Right lung (tissue), 5 donors: ENCODE measurements around the gene CD96. TPM values are rescaled to one million over a fixed set of nuclear protein-coding genes. Genes with fewer than 3 reads are reported as not detected.
"Not testable (repeated sequence)": the region's sequence is repeated elsewhere in the genome, so short reads cannot be mapped to it uniquely, and the experiment has no call there.

Experiments used
- DNase-seq, 2 donors: peaks; one replicate each; pipeline ENCODE4 v3.0.0-alpha.2; 2013
- polyA plus RNA-seq, 5 donors: library from polyadenylated mRNA; unstranded; fragments of 120-200 nt; gene quantifications; one replicate each; pipeline versions ENCODE4 v1.2.1 to v1.2.3, GENCODE V29; 2013; ENCODE audit warnings: inconsistent platforms in 1 of 5, low replicate concordance in 1 of 5; ENCODE audit not compliant: insufficient read length in 5 of 5, insufficient read depth in 1 of 5

Gene CD96
- polyA plus RNA-seq, 5 donors: 0.76 to 1.6 (median 1.3) TPM

DNA sequence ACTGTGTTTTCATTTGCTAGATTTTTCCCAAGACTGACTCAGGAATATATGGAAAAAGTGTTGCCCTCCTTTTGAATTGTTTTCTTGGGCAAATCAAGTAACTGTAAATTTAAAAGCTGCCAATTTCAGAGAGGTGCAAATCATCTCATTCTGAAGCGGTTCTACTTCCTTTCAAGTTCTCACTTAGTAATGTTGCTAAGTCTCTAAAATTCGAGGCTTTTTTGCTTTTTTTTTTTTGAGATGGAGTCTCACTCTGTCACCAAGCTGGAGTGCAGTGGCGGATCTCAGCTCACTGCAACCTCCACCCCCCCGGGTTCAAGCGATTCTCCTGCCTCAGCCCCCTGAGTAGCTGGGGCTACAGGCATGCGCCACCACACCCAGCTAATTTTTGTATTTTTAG lies 130.5 kb downstream of the CD96 start:
- not testable (repeated sequence) for DNase-seq

- no peak for DNase-seq
These were observed 133.8 kb downstream of the CD96 start for GRCh38 chr3:111675846-111676210.

- no peak for DNase-seq
These were observed 134.4 kb downstream of the CD96 start for GRCh38 chr3:111676211-111677006.

- no peak for DNase-seq
These were observed 135.0 kb downstream of the CD96 start for GRCh38 chr3:111677007-111677392.

GRCh38 chr3:111681661-111682426 lies 139.8 kb downstream of the CD96 start:
- DNase-seq: no peak

DNA sequence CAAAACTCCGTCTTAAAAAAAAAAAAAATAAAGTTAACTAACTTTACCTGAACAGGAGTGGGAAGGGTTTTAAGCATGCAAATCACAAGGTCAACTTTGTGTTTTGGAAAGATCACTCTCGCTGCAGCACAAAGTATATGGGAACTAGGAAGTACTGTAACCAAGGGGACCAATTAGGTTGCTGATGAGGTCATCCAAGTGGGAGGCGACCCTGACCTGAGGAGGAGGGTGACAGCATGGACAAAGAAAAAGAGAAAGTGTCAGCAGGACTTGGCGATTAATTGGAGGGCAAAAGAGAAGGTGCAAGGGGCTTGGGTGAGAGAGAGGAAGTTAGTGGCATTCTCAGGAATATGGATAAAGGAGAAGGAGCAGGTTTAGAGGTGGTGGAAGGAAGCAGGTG lies 142.6 kb downstream of the CD96 start:
- no peak for DNase-seq

DNA sequence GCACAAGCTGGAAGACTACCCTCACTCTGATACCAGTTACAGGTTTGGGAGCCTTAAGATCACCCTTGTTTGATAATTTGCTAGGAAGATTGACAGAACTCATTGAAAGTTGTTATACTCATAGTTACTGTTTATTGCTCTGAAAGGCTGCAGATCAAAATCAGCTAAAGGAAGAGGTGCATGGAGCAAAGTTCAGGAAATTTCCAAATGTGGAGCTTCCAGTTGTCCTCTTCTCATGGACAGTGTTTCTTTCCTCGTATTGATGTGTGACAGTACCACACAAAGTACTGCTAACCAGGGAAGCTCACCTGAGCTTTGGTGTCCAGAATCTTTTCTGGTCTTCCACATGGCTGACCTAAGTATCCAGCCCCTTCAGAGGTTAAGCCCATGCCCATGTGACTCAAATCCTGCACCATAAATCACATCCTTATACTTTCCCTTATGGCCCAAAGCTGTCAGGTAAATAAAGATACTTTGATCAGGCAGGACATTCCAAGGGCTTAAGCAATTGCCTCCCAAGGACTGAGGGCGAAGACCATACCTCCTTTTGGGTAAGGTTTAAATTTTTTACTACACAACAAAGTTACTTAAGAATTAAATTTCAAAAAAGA lies 146.3 kb downstream of the CD96 start:
- no peak for DNase-seq

GRCh38 chr3:111690242-111690641 lies 148.2 kb downstream of the CD96 start:
- no peak for DNase-seq

DNA sequence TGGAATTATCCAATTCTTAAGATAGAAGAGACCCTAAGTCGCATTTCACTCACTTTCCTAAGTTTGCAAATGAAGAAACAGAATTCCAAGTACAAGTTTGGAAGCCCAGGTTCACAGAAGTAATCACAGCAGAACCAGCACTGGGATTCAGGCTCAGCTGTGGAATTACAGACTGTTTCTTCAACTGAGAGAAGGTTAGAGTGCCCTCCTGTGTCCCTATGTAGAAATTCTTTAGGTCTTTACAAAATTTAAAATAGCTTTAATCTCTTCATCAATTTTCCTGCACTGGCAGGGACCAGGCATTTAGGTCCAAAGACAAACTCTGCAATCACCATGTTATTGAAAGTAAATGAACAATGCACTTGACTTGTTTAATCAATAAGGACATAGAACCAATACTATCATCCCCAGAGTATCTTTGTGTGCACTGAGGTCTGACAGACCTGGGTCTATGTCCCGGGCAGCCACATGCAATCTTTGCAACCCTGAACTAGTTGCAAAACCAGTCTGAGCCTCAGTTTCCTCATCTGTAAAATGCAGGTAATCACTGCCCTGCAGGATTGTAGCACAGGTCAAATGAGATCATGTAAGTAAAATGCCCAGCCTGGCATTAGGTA lies 149.4 kb downstream of the CD96 start:
- no peak for DNase-seq

DNA sequence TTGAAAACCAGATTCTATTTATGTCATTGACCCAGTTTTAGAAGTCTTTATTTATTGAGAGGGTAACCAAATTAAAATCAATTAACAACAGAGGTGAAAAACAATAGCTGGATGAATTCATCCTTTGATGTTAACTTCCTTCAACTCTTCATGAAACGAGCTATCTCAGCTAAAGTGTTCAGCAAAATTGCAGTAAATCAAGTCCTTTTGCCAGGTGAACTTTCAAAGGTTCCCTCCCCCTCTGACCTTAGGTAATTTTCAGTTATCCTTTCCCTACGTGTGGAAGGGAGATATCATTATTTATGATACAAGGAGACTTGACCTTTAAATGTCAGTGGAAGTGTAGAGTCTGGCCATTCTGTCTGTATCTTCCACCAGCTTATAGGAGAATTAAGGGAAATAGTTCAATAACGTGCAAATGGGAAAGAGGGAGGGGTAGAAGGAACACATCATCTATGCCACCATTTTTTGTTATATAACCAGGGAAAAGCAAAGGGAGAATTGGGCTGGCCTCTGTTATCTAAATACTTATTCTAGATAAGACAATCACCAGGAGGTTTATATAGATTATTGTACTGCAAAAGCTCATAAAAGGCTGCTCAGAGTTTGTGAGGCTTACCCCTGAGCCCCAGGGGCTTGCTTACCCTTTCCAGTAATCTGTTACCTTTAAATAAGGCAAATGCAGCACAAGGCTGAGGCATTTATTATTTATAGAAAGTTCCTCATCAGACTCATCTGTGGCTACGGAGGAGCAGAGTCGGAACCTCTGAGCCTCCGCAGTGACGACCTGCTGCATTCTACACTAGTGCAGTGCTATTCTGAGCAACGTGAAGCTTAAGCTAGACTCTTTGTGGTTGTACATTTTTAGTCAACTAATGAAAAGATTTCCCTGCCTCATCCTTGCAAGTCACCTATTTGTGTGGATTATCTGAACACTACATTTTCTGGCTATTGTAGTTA lies 150.9 kb downstream of the CD96 start:
- no peak for DNase-seq

- no peak for DNase-seq
These were observed 152.5 kb downstream of the CD96 start for GRCh38 chr3:111694471-111694870.

GRCh38 chr3:111695636-111696117 lies 153.7 kb downstream of the CD96 start:
- no peak for DNase-seq

DNA sequence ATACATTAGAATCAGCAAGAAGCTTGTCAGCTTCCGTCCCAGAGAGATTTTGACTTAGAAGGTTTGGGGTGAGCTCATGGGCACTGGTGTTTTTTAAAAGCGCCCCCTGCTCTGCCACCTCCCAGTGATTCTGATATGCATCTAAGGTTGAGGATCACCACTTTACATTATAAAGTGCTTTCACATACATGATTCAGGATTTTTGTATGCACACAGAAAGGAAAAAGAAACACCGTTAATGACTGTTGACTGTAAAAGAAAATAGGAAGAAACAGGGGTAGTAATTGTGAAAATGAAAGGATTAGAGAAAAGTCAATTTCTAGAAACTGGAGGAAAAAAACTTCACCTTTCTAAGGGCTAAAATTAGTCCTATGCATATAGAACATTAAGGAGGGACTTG lies 158.1 kb downstream of the CD96 start:
- no peak for DNase-seq

GRCh38 chr3:111701292-111701906 lies 159.4 kb downstream of the CD96 start:
- no peak for DNase-seq

Other genes starting within 250 kb of the CD96 start
- gene ZBED2, start 53.1 kb downstream of the CD96 start, polyA plus RNA-seq: under 1 TPM in 4 of 5 donors, not detected in 1; 0.08 to 0.20 (median 0.18) TPM
- gene PLCXD2, start 132.5 kb downstream of the CD96 start, polyA plus RNA-seq: 1 to 10 TPM; 2.3 to 3.9 (median 2.8) TPM